Measurements from ENCODE around the gene SLC17A3. TPM values are rescaled to one million over a fixed set of nuclear protein-coding genes. Genes with fewer than 3 reads are reported as not detected.

SLC17A3 gene
- total and polyA plus RNA-seq, 10 of the 15 experiments (the other 5 are each of a cell fraction or from before 2014, with no cell fraction given): not detected

- in situ Hi-C loops (cut with MboI) (no loop called here), intact Hi-C loops (cut with micrococcal nuclease; ENCODE audit: unreplicated experiment) (no loop called here)
- Histone ChIP-seq H2AFZ (ENCODE audit: control insufficient read depth, low read depth, low read length) (no peak overlapping the region), H3K4me3 (no peak overlapping the region), H4K20me1 (ENCODE audit: control insufficient read depth, insufficient read depth) (no peaks in the 10 kb centered on the region), H3K4me2 (ENCODE audit: control insufficient read depth, insufficient read depth) (no peak overlapping the region), H3K9ac (ENCODE audit: control insufficient read depth, insufficient read depth, low read length) (no peak overlapping the region), H3K36me3 (ENCODE audit: control insufficient read depth in 2 of 2, insufficient read depth in 2 of 2, low read length in 1 of 2) (no peaks in the 10 kb centered on the region), H3K27me3 (replicated peaks in 1 of 2; ENCODE audit: control insufficient read depth in 2 of 2, insufficient read depth in 2 of 2, low read length in 1 of 2) (no peaks in the 10 kb centered on the region; a peak in 2 of 4 replicates), H3K9me3 (replicated peaks; ENCODE audit: control insufficient read depth, insufficient read depth, low read length) (no peaks in the 10 kb centered on the region), H3K79me2 (ENCODE audit: control insufficient read depth, insufficient read depth, low read length) (no peaks in the 10 kb centered on the region), H3K27ac (ENCODE audit: control insufficient read depth, insufficient read depth) (no peak overlapping the region), H3K4me1 (ENCODE audit: control insufficient read depth, insufficient read depth, low read length) (no peaks in the 10 kb centered on the region)
- ChIA-PET RAD21 (ENCODE audit: unreplicated experiment) (no interaction called here), CTCF (interaction anchor here (1.0 kb wide), 1 partner anchor 9 kb away, joined by 3 read pairs; no protein-coding TSS in a partner anchor), POLR2A (no interaction called here), SMC1A (ENCODE audit: uncharacterized antibody, unreplicated experiment) (no interaction called here)
- no TSS peak for BruUV-seq (replicated peaks)
- WGBS (ENCODE audit: insufficient coverage, insufficient replicate concordance, low lambda C conversion rate, missing lambda C conversion rate): 0% methylated on average over 1 of the region's 1 CpG
- DNase-seq (ENCODE audit: low read depth, low spot score) (no peak), ATAC-seq (no peak), FAIRE-seq (no peak)
- TF ChIP-seq HDAC2 (IDR thresholded peaks at IDR 0.05): no peak
- TF ChIP-seq YY1 (IDR thresholded peaks at IDR 0.05; ENCODE audit: low read depth, low read length): no peak
- no peak for TF ChIP-seq NFYB (IDR thresholded peaks at IDR 0.05; ENCODE audit: insufficient read depth, low read depth, low read length)
- TF ChIP-seq ZZZ3 (IDR thresholded peaks at IDR 0.05; ENCODE audit: control insufficient read depth, insufficient read length, low read depth): no peak
- no peak for TF ChIP-seq PRDM15 (CRISPR knock-in tag; IDR thresholded peaks at IDR 0.05)
- no peak for TF ChIP-seq TAF1 (IDR thresholded peaks at IDR 0.05; ENCODE audit: borderline replicate concordance, low read depth, low read length)
- no peak for TF ChIP-seq HDAC6 (IDR thresholded peaks at IDR 0.05; ENCODE audit: unreplicated experiment)
- TF ChIP-seq ASH2L (IDR thresholded peaks at IDR 0.05; ENCODE audit: borderline replicate concordance, low read depth): no peak
- TF ChIP-seq TBL1XR1 (IDR thresholded peaks at IDR 0.05; ENCODE audit: low read depth, low read length): no peak
- no peak for TF ChIP-seq SUZ12 (IDR thresholded peaks at IDR 0.05; ENCODE audit: unreplicated experiment)
- no peak for TF ChIP-seq TCF7 (IDR thresholded peaks at IDR 0.05; ENCODE audit: borderline replicate concordance)
- TF ChIP-seq, protein P1, sequence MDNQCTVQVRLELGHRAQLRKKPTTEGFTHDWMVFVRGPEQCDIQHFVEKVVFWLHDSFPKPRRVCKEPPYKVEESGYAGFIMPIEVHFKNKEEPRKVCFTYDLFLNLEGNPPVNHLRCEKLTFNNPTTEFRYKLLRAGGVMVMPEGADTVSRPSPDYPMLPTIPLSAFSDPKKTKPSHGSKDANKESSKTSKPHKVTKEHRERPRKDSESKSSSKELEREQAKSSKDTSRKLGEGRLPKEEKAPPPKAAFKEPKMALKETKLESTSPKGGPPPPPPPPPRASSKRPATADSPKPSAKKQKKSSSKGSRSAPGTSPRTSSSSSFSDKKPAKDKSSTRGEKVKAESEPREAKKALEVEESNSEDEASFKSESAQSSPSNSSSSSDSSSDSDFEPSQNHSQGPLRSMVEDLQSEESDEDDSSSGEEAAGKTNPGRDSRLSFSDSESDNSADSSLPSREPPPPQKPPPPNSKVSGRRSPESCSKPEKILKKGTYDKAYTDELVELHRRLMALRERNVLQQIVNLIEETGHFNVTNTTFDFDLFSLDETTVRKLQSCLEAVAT (IDR thresholded peaks at IDR 0.05): no peak
Observed at GRCh38 chr6:25907475-25908014, 33.5 kb upstream of the SLC17A3 start.
